CD14-positive monocyte (primary cell): ENCODE data around the gene PSMD5. TPM values are rescaled to one million over a fixed set of nuclear protein-coding genes. Genes with fewer than 3 reads are reported as not detected.

ENCODE experiments used
- DNase-seq, 3 donors: peaks; one replicate each; pipeline ENCODE4 v3.0.0-alpha.2; 2011 to 2022
- H2AFZ ChIP-seq: 2 replicates; pipeline ENCODE4 v1.6.0; 2012; ENCODE audit warnings: mild to moderate bottlenecking, low read depth, low read length, inconsistent platforms; ENCODE audit not compliant: insufficient read depth, poor library complexity, severe bottlenecking
- H3K27ac ChIP-seq, 2 donors: 1 replicate in 1 of 2; 2 replicates in 1 of 2; pipeline ENCODE4 v1.5.1; 2012 to 2013; ENCODE audit warnings: low read length in 2 of 2, control low read depth in 1 of 2, inconsistent platforms in 1 of 2, low read depth in 1 of 2, mild to moderate bottlenecking in 1 of 2
- H3K27me3 ChIP-seq, 2 donors: one replicate each; pipeline versions ENCODE4 v1.6.0 to v1.6.1; 2011 to 2013; ENCODE audit warnings: low read length in 2 of 2; ENCODE audit not compliant: control insufficient read depth in 2 of 2, insufficient read depth in 2 of 2
- H3K36me3 ChIP-seq, 2 donors: replicated peaks in 1 of 2; 1 replicate in 1 of 2; 2 replicates in 1 of 2; pipeline versions ENCODE4 v1.5.1 to v1.6.1; 2012 to 2013; ENCODE audit warnings: low read length in 2 of 2, control low read depth in 1 of 2, inconsistent platforms in 1 of 2, mild to moderate bottlenecking in 1 of 2; ENCODE audit not compliant: insufficient read depth in 2 of 2, control insufficient read depth in 1 of 2
- H3K4me1 ChIP-seq, 2 donors: 1 replicate in 1 of 2; 2 replicates in 1 of 2; pipeline versions ENCODE4 v1.5.1 to v1.6.1; 2012 to 2013; ENCODE audit warnings: low read length in 2 of 2, control low read depth in 1 of 2, inconsistent platforms in 1 of 2, mild to moderate bottlenecking in 1 of 2, moderate library complexity in 1 of 2; ENCODE audit not compliant: insufficient read depth in 2 of 2, control insufficient read depth in 1 of 2
- H3K4me2 ChIP-seq: replicated peaks from 2 replicates; pipeline ENCODE3; 2012; ENCODE audit warnings: low read length, moderate library complexity, mild to moderate bottlenecking; ENCODE audit not compliant: poor library complexity, severe bottlenecking; ENCODE audit errors: extremely low read depth
- H3K4me3 ChIP-seq, 3 experiments: fragments of 200-600 bp in 1 of 3; sonication (generic) in 1 of 3; replicated peaks in 1 of 3; 1 replicate in 2 of 3; 2 replicates in 1 of 3; pipeline ENCODE4 v1.5.1; 2011 to 2013; ENCODE audit warnings: low read length in 3 of 3, mild to moderate bottlenecking in 3 of 3, control low read depth in 2 of 3, low read depth in 2 of 3, inconsistent platforms in 1 of 3, moderate library complexity in 1 of 3
- H3K79me2 ChIP-seq: 2 replicates; pipeline ENCODE4 v1.6.0; 2012; ENCODE audit warnings: mild to moderate bottlenecking, control low read depth, inconsistent platforms, low read length, moderate library complexity; ENCODE audit not compliant: insufficient read depth
- H3K9ac ChIP-seq: 2 replicates; pipeline ENCODE4 v1.6.0; 2017; ENCODE audit warnings: low read length, mild to moderate bottlenecking; ENCODE audit not compliant: insufficient read depth, poor library complexity, severe bottlenecking
- H3K9me3 ChIP-seq, 2 donors: replicated peaks in 1 of 2; 1 replicate in 1 of 2; 2 replicates in 1 of 2; pipeline versions ENCODE4 v1.5.1 to v1.6.1; 2012 to 2013; ENCODE audit warnings: low read length in 2 of 2, control low read depth in 1 of 2; ENCODE audit not compliant: control insufficient read depth in 1 of 2, insufficient read depth in 1 of 2
- H4K20me1 ChIP-seq: 2 replicates; pipeline ENCODE4 v1.6.0; 2012; ENCODE audit warnings: mild to moderate bottlenecking, low read length, control low read depth, moderate library complexity; ENCODE audit not compliant: insufficient read depth
- H3K27ac Mint-ChIP-seq, 7 donors: one replicate each; pipeline ENCODE4 v1.8.0; 2020; ENCODE audit warnings: mild to moderate bottlenecking in 7 of 7, mixed read lengths in 7 of 7, moderate library complexity in 6 of 7, inconsistent platforms in 2 of 7
- H3K27me3 Mint-ChIP-seq, 3 donors: one replicate each; pipeline ENCODE4 v1.8.0; 2021 to 2022; ENCODE audit warnings: low read depth in 3 of 3, mild to moderate bottlenecking in 3 of 3, mixed read lengths in 3 of 3, moderate library complexity in 3 of 3, inconsistent platforms in 1 of 3
- H3K36me3 Mint-ChIP-seq, 2 donors: one replicate each; pipeline ENCODE4 v1.8.0; 2020; ENCODE audit warnings: mixed read lengths in 2 of 2, inconsistent platforms in 1 of 2, mild to moderate bottlenecking in 1 of 2
- H3K4me1 Mint-ChIP-seq: one replicate; pipeline ENCODE4 v1.8.0; 2020; ENCODE audit warnings: mild to moderate bottlenecking, mixed read lengths
- H3K4me3 Mint-ChIP-seq, 2 donors: one replicate each; pipeline ENCODE4 v1.8.0; 2020; ENCODE audit warnings: mild to moderate bottlenecking in 2 of 2, mixed read lengths in 2 of 2, moderate library complexity in 1 of 2
- H3K9me3 Mint-ChIP-seq, 7 donors: one replicate each; pipeline ENCODE4 v1.8.0; 2020 to 2022; ENCODE audit warnings: mixed read lengths in 7 of 7, mild to moderate bottlenecking in 6 of 7, moderate library complexity in 6 of 7, inconsistent platforms in 2 of 7
- CTCF ChIP-seq: fragments of 200-600 bp; IDR thresholded peaks from one replicate; pipeline ENCODE4 v1.8.0; 2022; ENCODE audit warnings: antibody characterized with exemption, mild to moderate bottlenecking
- WGBS: methylation state at CpG from one replicate; pipeline ENCODE4 v1.1.5; 2013; ENCODE audit warnings: missing lambda C conversion rate; ENCODE audit not compliant: insufficient coverage; 5-methylcytosine and 5-hydroxymethylcytosine counted together
- intact Hi-C, 2 donors: fragments of 100-400 bp; cut with micrococcal nuclease; formaldehyde crosslinking; loops; one replicate each; pipeline versions ENCODE4 v1.15.0 to v1.15.1; 2023
- polyA plus RNA-seq, 3 donors: library from polyadenylated mRNA; depleted of rRNA in 1 of 3; unstranded in 2 of 3; stranded (reverse) in 1 of 3; fragments of 300-500 nt in 2 of 3; fragments of >200 nt in 1 of 3; fragmentation: Illumina TruSeq in 2 of 3; gene quantifications; 1 replicate in 2 of 3; 2 replicates in 1 of 3; pipeline ENCODE4 v1.2.3, GENCODE V29; 2012 to 2021

The PSMD5 gene
- polyA plus RNA-seq, 3 donors, result 10.0 to 20.9 (median 10.7) TPM

GRCh38 chr9:120867676-120868338 is 25.1 kb upstream of the PSMD5 start:
- Mint-ChIP-seq H3K27ac (peak overlapping the region; percentile 93 to 97 (median 95)), H3K27me3 (no peaks in the 10 kb centered on the region), H3K4me1 (peaks cover 23% of the 10 kb centered on the region), H3K9me3 (no peaks in the 10 kb centered on the region), H3K36me3 (peaks cover 46 to 66% of the 10 kb centered on the region in 2 donors), H3K4me3 (peak overlapping the region; percentile 70 to 83)
- no peak for TF ChIP-seq CTCF
- intact Hi-C loops, result no loop called here
- H3K4me3 ChIP-seq, result peak overlapping the region; percentile 34 to 70 (median 48)
- peak overlapping the region; percentile 68 for H3K9ac ChIP-seq
- no peaks in the 10 kb centered on the region for H3K27me3 ChIP-seq
- no peaks in the 10 kb centered on the region for H3K9me3 ChIP-seq
- H3K4me1 ChIP-seq, result peaks cover 23 to 30% of the 10 kb centered on the region in 2 donors
- H4K20me1 ChIP-seq, result no peaks in the 10 kb centered on the region
- DNase-seq, result no peak
- H3K36me3 ChIP-seq, result peaks cover 35 to 53% of the 10 kb centered on the region in 2 donors
- 91% methylated on average over 6 of the region's 15 CpGs for WGBS
- H3K27ac ChIP-seq, result peak overlapping the region; percentile 84 to 91
- H2AFZ ChIP-seq, result peak overlapping the region; percentile 72
- H3K79me2 ChIP-seq, result peaks cover 40% of the 10 kb centered on the region
- H3K4me2 ChIP-seq, result peak overlapping the region; percentile 82

- intact Hi-C loops, result no loop called here
- Histone ChIP-seq H3K79me2 (peaks cover 34% of the 10 kb centered on the region), H3K9ac (no peak overlapping the region), H3K27ac (peak overlapping the region in 1 of 2 donors; percentile 84), H3K4me3 (no peak overlapping the region), H3K9me3 (no peaks in the 10 kb centered on the region), H4K20me1 (no peaks in the 10 kb centered on the region), H2AFZ (no peak overlapping the region), H3K27me3 (no peaks in the 10 kb centered on the region), H3K36me3 (peaks cover 42 to 53% of the 10 kb centered on the region in 2 donors), H3K4me1 (peaks cover 23 to 30% of the 10 kb centered on the region in 2 donors), H3K4me2 (no peak overlapping the region)
- no peak for TF ChIP-seq CTCF
- peak overlapping the region in 5 of 7 donors; percentile 10 to 91 (median 73) for H3K27ac Mint-ChIP-seq
- no peak for DNase-seq
- H3K27me3 Mint-ChIP-seq, result no peaks in the 10 kb centered on the region
- peaks cover 20% of the 10 kb centered on the region for H3K4me1 Mint-ChIP-seq
- H3K36me3 Mint-ChIP-seq, result peaks cover 48 to 66% of the 10 kb centered on the region in 2 donors
- 87% methylated on average over 5 of the region's 6 CpGs for WGBS
- no peaks in the 10 kb centered on the region for H3K9me3 Mint-ChIP-seq
- H3K4me3 Mint-ChIP-seq, result no peak overlapping the region
Measured at GRCh38 chr9:120866651-120867050, 23.9 kb upstream of the PSMD5 start.
